Brain microvascular endothelial cell (primary cell): ENCODE measurements around the gene SMC1B.
"Not testable (repeated sequence)": the region's sequence is repeated elsewhere in the genome, so short reads cannot be mapped to it uniquely, and the experiment has no call there.

Source experiments
- DNase-seq: peaks from one replicate; pipeline ENCODE4 v3.0.0-alpha.2; 2020
- H3K27ac ChIP-seq: fragments of 250-450 bp; sonication (Bioruptor Pico); 2 replicates; pipeline ENCODE4 v1.5.1; 2020; ENCODE audit warnings: mild to moderate bottlenecking, moderate library complexity
- H3K27me3 ChIP-seq: fragments of 250-450 bp; sonication (Bioruptor Pico); replicated peaks from 2 replicates; pipeline ENCODE4 v1.5.1; 2020; ENCODE audit warnings: mild to moderate bottlenecking
- H3K36me3 ChIP-seq: fragments of 250-450 bp; sonication (Bioruptor Pico); replicated peaks from 2 replicates; pipeline ENCODE4 v1.5.1; 2020; ENCODE audit warnings: mild to moderate bottlenecking
- H3K4me3 ChIP-seq: 2 replicates; pipeline ENCODE4 v1.5.1; 2011; ENCODE audit warnings: low read depth, mild to moderate bottlenecking, control low read depth, low read length, moderate library complexity
- CTCF ChIP-seq: IDR thresholded peaks from 2 replicates; pipeline ENCODE4 v1.5.1; 2011; ENCODE audit warnings: low read depth, mild to moderate bottlenecking, moderate library complexity, low read length, control low read depth, inconsistent platforms; ENCODE audit errors: missing control alignments
- in situ Hi-C: cut with HindIII; loops from 2 replicates; pipeline ENCODE4 v1.10.0; 2017; ENCODE audit warnings: low sequenced_read_pairs, low pct_ligation_motif_present

Gene SMC1B

DNA sequence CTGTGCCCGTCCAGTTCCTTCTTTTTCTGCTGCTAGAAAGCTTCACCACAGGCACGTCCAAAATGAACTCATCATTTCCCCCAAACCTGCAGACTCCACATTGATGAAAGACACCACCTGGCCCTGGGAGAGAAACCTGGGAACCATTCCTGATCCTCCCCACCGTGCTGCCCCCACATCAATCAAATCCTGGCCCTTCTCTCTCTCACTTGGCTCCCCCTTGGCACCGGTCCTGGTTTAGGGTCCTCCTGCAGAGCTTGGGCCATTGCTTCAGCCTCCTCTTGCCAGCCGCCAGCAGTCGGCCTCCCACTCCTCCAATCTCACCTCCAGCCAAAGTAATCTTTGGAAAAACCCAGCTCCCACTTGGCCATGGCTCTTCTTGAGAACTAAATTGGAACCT, 38.6 kb upstream of the SMC1B start:
- Histone ChIP-seq H3K36me3 (no peaks in the 10 kb centered on the region), H3K27me3 (no peaks in the 10 kb centered on the region), H3K4me3 (no peak overlapping the region), H3K27ac (no peak overlapping the region)
- DNase-seq, result no peak
- TF ChIP-seq CTCF, result no peak
- in situ Hi-C loops, result no loop called here

DNA sequence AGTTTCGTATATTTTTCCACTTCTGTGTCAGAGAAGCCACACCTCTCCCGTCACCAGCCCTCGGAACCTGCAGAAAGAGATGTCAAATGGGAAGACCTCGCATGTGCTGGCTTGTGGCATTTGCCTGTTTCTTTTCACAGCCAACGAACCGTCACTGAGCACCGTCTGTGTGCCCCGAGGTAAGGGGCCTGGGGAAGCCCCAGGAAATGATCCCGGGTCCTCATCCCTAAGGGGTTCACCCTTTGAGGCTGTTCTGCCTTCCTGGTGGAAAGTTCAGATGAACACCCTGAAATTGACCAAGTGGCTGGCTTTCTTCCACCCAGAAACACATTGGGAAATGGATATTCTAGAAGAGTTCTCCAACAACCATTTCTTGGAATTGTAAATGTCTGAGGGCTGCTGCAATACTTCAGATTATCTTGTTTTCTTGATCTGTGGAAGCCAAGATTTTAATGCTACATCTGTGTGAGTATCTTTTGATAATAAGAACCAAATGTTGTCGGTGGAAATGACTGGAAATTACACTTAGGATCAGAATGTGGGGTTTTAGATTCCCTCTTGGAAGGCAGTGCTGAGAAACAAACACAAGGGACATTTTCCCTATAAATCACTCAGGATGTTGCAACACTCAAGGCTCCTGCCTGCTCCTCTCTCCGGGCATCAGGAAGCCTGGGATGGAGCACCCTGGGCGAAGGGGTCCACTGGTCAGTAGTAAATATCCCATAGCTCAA, 37.7 kb upstream of the SMC1B start:
- no peak for TF ChIP-seq CTCF
- DNase-seq, result no peak
- Histone ChIP-seq H3K36me3 (no peaks in the 10 kb centered on the region), H3K4me3 (no peak overlapping the region), H3K27me3 (no peaks in the 10 kb centered on the region), H3K27ac (no peak overlapping the region)
- in situ Hi-C loops, result no loop called here

GRCh38 chr22:45450101-45450785, 36.8 kb upstream of the SMC1B start:
- no peak for DNase-seq
- in situ Hi-C loops, result no loop called here
- TF ChIP-seq CTCF, result no peak
- no peaks in the 10 kb centered on the region for H3K36me3 ChIP-seq
- no peaks in the 10 kb centered on the region for H3K27me3 ChIP-seq
- H3K4me3 ChIP-seq, result no peak overlapping the region
- no peak overlapping the region for H3K27ac ChIP-seq

- in situ Hi-C loops, H3K27ac ChIP-seq, DNase-seq, H3K4me3 ChIP-seq, H3K27me3 ChIP-seq, H3K36me3 ChIP-seq: not testable (repeated sequence)
Observed at GRCh38 chr22:45449442-45449841, 36.0 kb upstream of the SMC1B start.

- in situ Hi-C loops, result no loop called here
- Histone ChIP-seq H3K4me3 (no peak overlapping the region), H3K27ac (no peak overlapping the region), H3K27me3 (no peaks in the 10 kb centered on the region), H3K36me3 (no peaks in the 10 kb centered on the region)
- no peak for TF ChIP-seq CTCF
- no peak for DNase-seq
Observed at GRCh38 chr22:45448431-45448830, 35.0 kb upstream of the SMC1B start.

DNA sequence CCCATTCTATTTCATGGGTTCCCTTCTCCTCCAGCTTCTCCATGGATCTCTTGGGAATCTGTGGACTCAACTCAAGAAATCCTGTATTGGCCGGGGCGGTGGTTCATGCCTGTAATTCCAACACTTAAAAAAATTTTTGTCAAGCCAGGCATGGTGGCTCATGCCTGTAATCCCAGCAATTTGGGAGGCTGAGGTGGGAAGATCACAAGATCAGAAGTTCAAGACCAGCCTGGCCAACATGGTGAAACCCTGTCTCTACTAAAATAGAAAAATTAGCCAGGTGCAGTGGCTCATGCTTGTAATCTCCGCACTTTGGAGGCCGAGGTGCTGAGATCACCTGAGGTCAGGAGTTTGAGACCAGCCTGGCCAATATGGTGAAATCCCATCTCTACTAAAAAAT, 34.2 kb upstream of the SMC1B start:
- H3K27me3 ChIP-seq, H3K36me3 ChIP-seq, H3K4me3 ChIP-seq, H3K27ac ChIP-seq, in situ Hi-C loops, DNase-seq: not testable (repeated sequence)

GRCh38 chr22:45446216-45446615, 32.8 kb upstream of the SMC1B start:
- in situ Hi-C loops, result no loop called here
- Histone ChIP-seq H3K36me3 (no peaks in the 10 kb centered on the region), H3K27ac (no peak overlapping the region), H3K4me3 (no peak overlapping the region), H3K27me3 (no peaks in the 10 kb centered on the region)
- no peak for DNase-seq
- TF ChIP-seq CTCF, result no peak
